Fibroblast of mammary gland (primary cell): ENCODE data around the gene KCNE4.

Experiments
- DNase-seq: peaks from one replicate; pipeline ENCODE4 v3.0.0-alpha.2; 2010; ENCODE audit warnings: low read depth
- H3K4me3 ChIP-seq: 2 replicates; pipeline ENCODE4 v1.5.1; 2011; ENCODE audit warnings: low read depth, mild to moderate bottlenecking, low read length, moderate library complexity; ENCODE audit not compliant: control insufficient read depth
- CTCF ChIP-seq: conservative IDR thresholded peaks from 2 replicates; pipeline ENCODE4 v1.5.1; 2011; ENCODE audit warnings: low read depth, low read length, inconsistent platforms; ENCODE audit not compliant: control insufficient read depth, insufficient read depth

The KCNE4 gene

GRCh38 chr2:223044916-223045700, 6.9 kb upstream of the KCNE4 start:
- TF ChIP-seq CTCF: no peak
- H3K4me3 ChIP-seq: no peak overlapping the region
- DNase-seq: no peak

- DNase-seq: no peak
- no peak for TF ChIP-seq CTCF
- no peak overlapping the region for H3K4me3 ChIP-seq
Measured at GRCh38 chr2:223046470-223047040, 5.4 kb upstream of the KCNE4 start.

GRCh38 chr2:223047260-223047761, 4.7 kb upstream of the KCNE4 start:
- DNase-seq: peak; percentile 96
- H3K4me3 ChIP-seq: no peak overlapping the region
- TF ChIP-seq CTCF: no peak

GRCh38 chr2:223048519-223048918, 3.5 kb upstream of the KCNE4 start:
- DNase-seq: no peak
- TF ChIP-seq CTCF: no peak
- no peak overlapping the region for H3K4me3 ChIP-seq

- no peak for TF ChIP-seq CTCF
- no peak overlapping the region for H3K4me3 ChIP-seq
- DNase-seq: no peak
Measured at GRCh38 chr2:223049356-223049755, 2.6 kb upstream of the KCNE4 start.

GRCh38 chr2:223050188-223050587, 1.8 kb upstream of the KCNE4 start:
- TF ChIP-seq CTCF: no peak
- DNase-seq: peak; percentile 50
- no peak overlapping the region for H3K4me3 ChIP-seq
